ENCODE measurements around the gene MICU1. TPM values are rescaled to one million over a fixed set of nuclear protein-coding genes. Genes with fewer than 3 reads are reported as not detected.

MICU1 gene
- total and polyA plus RNA-seq, 2 of the 13 experiments (the other 11 are each of a cell fraction or from before 2014, with no cell fraction given) = 32.5 to 56.1 TPM

GRCh38 chr10:72418679-72419078, 207.2 kb downstream of the MICU1 start (continued):
- TF ChIP-seq ZFP36L2 (CRISPR knock-in tag; IDR thresholded peaks at IDR 0.05) (no peak), ZNF382 (CRISPR knock-in tag; IDR thresholded peaks at IDR 0.05; ENCODE audit: borderline replicate concordance) (no peak), SSRP1 (CRISPR knock-in tag; IDR thresholded peaks at IDR 0.05) (no peak), FOXK2 (IDR thresholded peaks at IDR 0.05) (no peak)

- H3K9ac ChIP-seq (ENCODE audit: insufficient read depth, low read depth, low read length) = no peak overlapping the region
- no peaks in the 10 kb centered on the region for H3K79me2 ChIP-seq (ENCODE audit: insufficient read depth, low read length)
- no peak for FAIRE-seq
- no peak overlapping the region for H2AFZ ChIP-seq (ENCODE audit: low read length)
- no peak for TF ChIP-seq TMF1 (CRISPR knock-in tag; IDR thresholded peaks at IDR 0.05; ENCODE audit: low read depth)
- TF ChIP-seq ZFP37 (CRISPR knock-in tag; IDR thresholded peaks at IDR 0.05; ENCODE audit: borderline replicate concordance) = no peak
- TF ChIP-seq ZNF709 (CRISPR knock-in tag; IDR thresholded peaks at IDR 0.05) = no peak
- no peak for TF ChIP-seq GPN1 (CRISPR knock-in tag; IDR thresholded peaks at IDR 0.05; ENCODE audit: borderline replicate concordance)
- TF ChIP-seq CREBL2 (CRISPR knock-in tag; IDR thresholded peaks at IDR 0.05; ENCODE audit: borderline replicate concordance) = no peak
- no peak for TF ChIP-seq RFX1 (IDR thresholded peaks at IDR 0.05)
- no peak overlapping the region for H3K4me2 ChIP-seq (ENCODE audit: low read depth, low read length)
- no peak for DNase-seq (ENCODE audit: low spot score)
- no peak overlapping the region for H3K4me3 ChIP-seq (replicated peaks in 1 of 3; ENCODE audit: insufficient read depth in 1 of 3, low read depth in 2 of 3, low read length in 3 of 3)
- intact Hi-C loops (cut with micrococcal nuclease; ENCODE audit: unreplicated experiment) (no loop called here), in situ Hi-C loops (cut with HindIII; ENCODE audit: extremely low pct_ligation_motif_present, low pct_unique_long_range_greater_than_20kb) (no loop called here)
- ATAC-seq = no peak
- ChIA-PET CTCF (ENCODE audit: low intra/inter-chr PET ratio, low total read pairs) (no interaction called here), POLR2A (no interaction called here)
- H3K4me1 ChIP-seq (ENCODE audit: insufficient read depth, low read length) = no peaks in the 10 kb centered on the region
- no peak overlapping the region for H3K27ac ChIP-seq (ENCODE audit: extremely low read length, insufficient read depth, low read length)
- no peaks in the 10 kb centered on the region for H3K27me3 ChIP-seq (ENCODE audit: control insufficient read depth in 1 of 2, insufficient read depth in 2 of 2, low read length in 2 of 2)
- peaks cover 9 to 40% of the 10 kb centered on the region in 2 experiments for H3K36me3 ChIP-seq (replicated peaks in 1 of 2; ENCODE audit: control insufficient read depth in 1 of 2, insufficient read depth in 2 of 2, low read length in 2 of 2)
- no peaks in the 10 kb centered on the region for H3K9me3 ChIP-seq (ENCODE audit: low read length)
- BruUV-seq (replicated peaks) = no TSS peak
- WGBS (ENCODE audit: low lambda C conversion rate) = 60% methylated on average over 1 of the region's 1 CpG
- no peaks in the 10 kb centered on the region for H4K20me1 ChIP-seq (ENCODE audit: insufficient read depth, low read length)
Observed at GRCh38 chr10:72417971-72418370, 207.9 kb downstream of the MICU1 start.

Data from HepG2 (cell line).